Caco-2 (cell line): Measurements from ENCODE around the gene CS. TPM values are rescaled to one million over a fixed set of nuclear protein-coding genes. Genes with fewer than 3 reads are reported as not detected.
"Not testable (repeated sequence)": the region's sequence is repeated elsewhere in the genome, so short reads cannot be mapped to it uniquely, and the experiment has no call there.

ENCODE experiments used
- Bru-seq: library from RNA; stranded (reverse); fragments of 400-500 nt; gene quantifications from one replicate; lab custom pipeline; 2021; lab: Mats Ljungman, UMichigan
- BruChase-seq, 2 experiments: library from RNA; stranded (reverse); fragments of 400-500 nt; gene quantifications; one replicate each; lab custom pipeline; 2021; lab: Mats Ljungman, UMichigan
- BruUV-seq: library from RNA; stranded (reverse); fragments of 400-500 nt; replicated peaks from 2 replicates; lab custom pipeline; 2021; lab: Mats Ljungman, UMichigan
- CTCF ChIA-PET: fragments of 300-600 bp; sonication (Branson Sonifier 250); formaldehyde crosslinking; loops from one replicate; lab custom pipeline; 2022; ENCODE audit warnings: antibody characterized with exemption; lab: Charles Lee
- POLR2A ChIA-PET: fragments of 300-600 bp; sonication (Branson Sonifier 250); formaldehyde crosslinking; loops from one replicate; lab custom pipeline; 2022; ENCODE audit warnings: antibody characterized with exemption; lab: Charles Lee
- DNase-seq, 2 experiments: peaks; one replicate each; pipeline versions ENCODE4 v3.0.0 to v3.0.0-alpha.2; 2020 to 2022
- H3K27me3 ChIP-seq: replicated peaks from 2 replicates; pipeline ENCODE4 v1.6.0; 2011; ENCODE audit warnings: low read length; ENCODE audit not compliant: control insufficient read depth, insufficient read depth
- H3K36me3 ChIP-seq: 2 replicates; pipeline ENCODE4 v1.5.1; 2011; ENCODE audit warnings: low read length; ENCODE audit not compliant: control insufficient read depth, insufficient read depth
- H3K4me1 ChIP-seq: fragments of 250-450 bp; sonication (Bioruptor Pico); 2 replicates; pipeline ENCODE4 v1.5.1; 2020; ENCODE audit warnings: mild to moderate bottlenecking
- H3K4me3 ChIP-seq: 2 replicates; pipeline ENCODE4 v1.5.1; 2011; ENCODE audit warnings: low read depth, mild to moderate bottlenecking, control low read depth, low read length
- H3K9me3 ChIP-seq: fragments of 250-450 bp; sonication (Bioruptor Pico); 2 replicates; pipeline ENCODE4 v1.5.1; 2020; ENCODE audit warnings: mild to moderate bottlenecking, moderate library complexity
- H3K27ac Mint-ChIP-seq: one replicate; pipeline ENCODE4 v1.8.0; 2022; ENCODE audit warnings: mixed read lengths; ENCODE audit not compliant: unreplicated experiment
- H3K27me3 Mint-ChIP-seq: one replicate; pipeline ENCODE4 v1.8.0; 2022; ENCODE audit warnings: mixed read lengths; ENCODE audit not compliant: insufficient read depth, unreplicated experiment
- H3K36me3 Mint-ChIP-seq: one replicate; pipeline ENCODE4 v1.8.0; 2022; ENCODE audit warnings: mild to moderate bottlenecking, mixed read lengths; ENCODE audit not compliant: insufficient read depth, unreplicated experiment
- H3K4me1 Mint-ChIP-seq: one replicate; pipeline ENCODE4 v1.8.0; 2022; ENCODE audit warnings: low read depth, mixed read lengths; ENCODE audit not compliant: unreplicated experiment
- H3K4me3 Mint-ChIP-seq: one replicate; pipeline ENCODE4 v1.8.0; 2022; ENCODE audit warnings: mild to moderate bottlenecking, moderate library complexity, mixed read lengths; ENCODE audit not compliant: unreplicated experiment
- H3K9me3 Mint-ChIP-seq: one replicate; pipeline ENCODE4 v1.8.0; 2022; ENCODE audit warnings: mixed read lengths; ENCODE audit not compliant: unreplicated experiment
- intact Hi-C: fragments of 100-400 bp; cut with micrococcal nuclease; formaldehyde crosslinking; loops from one replicate; pipeline ENCODE4 v1.10.0; 2022; ENCODE audit not compliant: unreplicated experiment
- long read RNA-seq: library from polyadenylated mRNA; stranded (forward); transcript quantifications from one replicate; pipeline ENCODE4 v2.0.0, GENCODE V29; 2022
- total RNA-seq: library from RNA; stranded (reverse); gene quantifications from 2 replicates; pipeline ENCODE4 v1.2.3, GENCODE V29; 2022
- TF ChIP-seq, protein P1 (sequence below), 2 experiments: fragments of 200-600 bp in 1 of 2; IDR thresholded peaks; 1 replicate in 1 of 2; 2 replicates in 1 of 2; pipeline versions ENCODE4 v1.5.1 to v1.8.0; 2011 to 2022; ENCODE audit warnings: antibody characterized with exemption in 1 of 2, control low read depth in 1 of 2, inconsistent platforms in 1 of 2, low read depth in 1 of 2, low read length in 1 of 2, mild to moderate bottlenecking in 1 of 2, moderate library complexity in 1 of 2; ENCODE audit not compliant: insufficient read depth in 1 of 2, severe bottlenecking in 1 of 2, unreplicated experiment in 1 of 2

Gene CS
- total RNA-seq (241 and 263 TPM in 2 replicates), Bru-seq, nascent RNA (percentile 81 among the genes with signal in this experiment), BruChase-seq, experiment 1, labeled RNA remaining after a 2-hour chase (percentile 95 among the genes with signal in this experiment), BruChase-seq, experiment 2, labeled RNA remaining after a 6-hour chase (percentile 98 among the genes with signal in this experiment)
- long read RNA-seq, transcript CS-201 (11 exons, 2,975 nt) = major isoform, 93 of 187 reads
- long read RNA-seq, partial matches to known transcripts = 61 of 187 reads
- long read RNA-seq, other reads (novel, unspliced or antisense) = 32 of 187 reads

DNA sequence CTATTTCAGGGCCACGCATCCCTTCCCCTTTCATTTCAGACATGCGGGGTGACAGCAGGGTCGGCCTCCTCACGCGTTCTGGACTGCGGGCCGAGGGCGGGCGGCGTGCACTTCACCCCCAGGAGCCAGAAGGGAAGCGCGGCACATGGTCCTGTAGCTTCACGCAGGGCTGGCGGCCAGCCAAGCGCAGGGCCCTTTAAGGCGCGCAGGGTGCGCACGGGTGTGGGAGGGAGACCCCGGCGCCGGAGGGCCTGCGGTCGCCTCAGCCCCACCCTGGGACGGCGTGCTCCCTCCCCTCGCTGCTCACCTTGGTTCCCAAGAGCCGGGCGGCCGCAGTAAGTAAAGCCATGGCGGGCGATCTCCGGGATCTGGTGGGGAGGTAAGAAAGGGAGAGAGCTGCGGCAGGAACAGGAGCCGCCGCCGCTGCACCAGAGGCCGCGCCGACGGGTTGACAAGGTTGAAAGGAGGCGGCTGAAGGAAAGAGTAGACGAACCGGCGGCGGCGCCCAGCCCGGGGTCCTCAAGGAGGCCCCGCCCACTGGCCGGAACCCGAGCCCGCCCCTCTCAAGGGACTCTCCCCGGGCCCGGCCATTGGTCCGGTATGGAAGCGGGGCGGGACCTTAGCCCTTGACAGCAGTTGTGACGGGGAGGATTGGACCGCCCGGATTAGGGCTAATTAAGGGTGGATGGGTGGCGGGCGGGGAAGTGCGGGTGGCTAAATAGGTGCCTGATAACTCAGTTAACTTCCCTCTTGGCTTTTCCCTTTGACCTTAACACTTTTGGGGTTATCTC lies at the start of gene CS:
TSS of gene CS (minus strand) at position 478 of the 791 bp plus-strand sequence. CDS start at position 349, 129 bp downstream.
- Histone ChIP-seq H3K36me3 (no peaks in the 10 kb centered on the region), H3K27me3 (no peaks in the 10 kb centered on the region), H3K4me3 (peak within 1 kb of the TSS; percentile 63), H3K4me1 (peaks cover 10% of the 10 kb centered on the region), H3K9me3 (no peaks in the 10 kb centered on the region)
- POLR2A ChIA-PET = interaction anchor here (0.5 to 2.0 kb wide), 6 partner anchors 16 to 175 kb away, joined by 3 to 7 read pairs (median 4); partner anchors contain the start of genes CNPY2, STAT2 and TIMELESS
- TF ChIP-seq, protein P1, sequence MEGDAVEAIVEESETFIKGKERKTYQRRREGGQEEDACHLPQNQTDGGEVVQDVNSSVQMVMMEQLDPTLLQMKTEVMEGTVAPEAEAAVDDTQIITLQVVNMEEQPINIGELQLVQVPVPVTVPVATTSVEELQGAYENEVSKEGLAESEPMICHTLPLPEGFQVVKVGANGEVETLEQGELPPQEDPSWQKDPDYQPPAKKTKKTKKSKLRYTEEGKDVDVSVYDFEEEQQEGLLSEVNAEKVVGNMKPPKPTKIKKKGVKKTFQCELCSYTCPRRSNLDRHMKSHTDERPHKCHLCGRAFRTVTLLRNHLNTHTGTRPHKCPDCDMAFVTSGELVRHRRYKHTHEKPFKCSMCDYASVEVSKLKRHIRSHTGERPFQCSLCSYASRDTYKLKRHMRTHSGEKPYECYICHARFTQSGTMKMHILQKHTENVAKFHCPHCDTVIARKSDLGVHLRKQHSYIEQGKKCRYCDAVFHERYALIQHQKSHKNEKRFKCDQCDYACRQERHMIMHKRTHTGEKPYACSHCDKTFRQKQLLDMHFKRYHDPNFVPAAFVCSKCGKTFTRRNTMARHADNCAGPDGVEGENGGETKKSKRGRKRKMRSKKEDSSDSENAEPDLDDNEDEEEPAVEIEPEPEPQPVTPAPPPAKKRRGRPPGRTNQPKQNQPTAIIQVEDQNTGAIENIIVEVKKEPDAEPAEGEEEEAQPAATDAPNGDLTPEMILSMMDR (IDR thresholded peaks at IDR 0.05; ENCODE audit: insufficient read depth in 1 of 2, low read depth in 1 of 2, low read length in 1 of 2, severe bottlenecking in 1 of 2, unreplicated experiment in 1 of 2) = no peak
- peaks cover 59% of the 10 kb centered on the region for H3K36me3 Mint-ChIP-seq
- peak; percentile 99 for DNase-seq
- H3K9me3 Mint-ChIP-seq = no peaks in the 10 kb centered on the region
- peaks cover 17% of the 10 kb centered on the region for H3K4me1 Mint-ChIP-seq
- H3K27ac Mint-ChIP-seq = peak within 1 kb of the TSS; percentile 95
- H3K27me3 Mint-ChIP-seq = no peaks in the 10 kb centered on the region
- H3K4me3 Mint-ChIP-seq = peak within 1 kb of the TSS; percentile 94
- BruUV-seq = no TSS peak
- CTCF ChIA-PET = interaction anchor here (0.6 to 1.0 kb wide), 4 partner anchors 78 to 182 kb away, joined by 4 to 8 read pairs (median 4); partner anchors contain the start of genes RNF41 and ZC3H10
- intact Hi-C loops = loop anchor here (1.0 to 2.0 kb wide), 5 partner anchors 9 to 109 kb away; partner anchors contain the start of genes COQ10A and SLC39A5

DNA sequence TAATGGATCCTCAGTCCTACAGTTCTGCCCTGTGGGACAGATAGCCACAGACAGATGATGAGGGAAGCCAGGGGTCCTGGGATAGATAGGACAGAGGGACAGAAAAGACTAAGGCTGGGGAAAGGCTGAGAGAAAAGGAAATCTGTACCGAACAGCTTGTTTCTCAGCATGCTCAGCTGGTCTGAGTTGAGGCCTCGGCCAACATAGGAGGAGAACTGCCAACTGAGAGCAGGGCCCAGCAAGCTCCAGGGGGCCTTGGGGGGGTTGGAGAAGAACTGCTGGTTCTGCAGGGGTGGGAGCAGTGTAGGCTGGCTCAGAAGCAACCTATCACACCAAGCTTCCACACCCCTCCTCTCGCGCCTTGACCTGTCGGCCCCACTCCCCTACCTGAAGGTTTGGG lies 48.6 kb upstream of the CS start:
- peaks cover 39% of the 10 kb centered on the region for H3K36me3 Mint-ChIP-seq
- Histone ChIP-seq H3K27me3 (no peaks in the 10 kb centered on the region), H3K4me1 (no peaks in the 10 kb centered on the region), H3K36me3 (peaks cover 7% of the 10 kb centered on the region), H3K9me3 (no peaks in the 10 kb centered on the region), H3K4me3 (no peak overlapping the region)
- intact Hi-C loops = no loop called here
- H3K27me3 Mint-ChIP-seq = no peaks in the 10 kb centered on the region
- no peak overlapping the region for H3K27ac Mint-ChIP-seq
- ChIA-PET POLR2A (no interaction called here), CTCF (no interaction called here)
- DNase-seq = no peak
- H3K4me1 Mint-ChIP-seq = no peaks in the 10 kb centered on the region
- no peak overlapping the region for H3K4me3 Mint-ChIP-seq
- TF ChIP-seq, protein P1 (IDR thresholded peaks at IDR 0.05; ENCODE audit: insufficient read depth in 1 of 2, low read depth in 1 of 2, low read length in 1 of 2, severe bottlenecking in 1 of 2, unreplicated experiment in 1 of 2) = no peak
- no TSS peak for BruUV-seq
- H3K9me3 Mint-ChIP-seq = no peaks in the 10 kb centered on the region

DNA sequence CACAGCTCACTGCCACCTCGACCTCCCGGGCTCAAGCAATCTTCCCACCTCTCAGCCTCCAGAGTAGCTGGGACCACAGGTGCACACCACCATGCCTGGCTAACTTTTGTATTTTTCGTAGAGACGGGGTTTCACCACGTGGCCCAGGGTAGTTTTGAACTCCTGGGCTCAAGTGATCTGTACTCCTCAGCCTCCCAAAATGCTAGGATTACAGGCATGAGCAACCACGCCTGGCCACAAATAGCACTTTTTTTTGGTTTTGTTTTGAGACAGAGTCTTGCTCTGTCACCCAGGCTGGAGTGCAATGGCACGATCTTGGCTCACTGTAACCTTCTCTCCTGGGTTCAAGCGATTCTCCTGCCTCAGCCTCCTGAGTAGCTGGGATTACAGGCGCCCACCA lies 47.1 kb upstream of the CS start:
- H3K4me1 ChIP-seq, DNase-seq, intact Hi-C loops, H3K9me3 ChIP-seq, H3K4me3 ChIP-seq, H3K4me1 Mint-ChIP-seq, H3K4me3 Mint-ChIP-seq, H3K9me3 Mint-ChIP-seq, H3K27me3 ChIP-seq, H3K27ac Mint-ChIP-seq, H3K27me3 Mint-ChIP-seq, BruUV-seq: not testable (repeated sequence)
- CTCF ChIA-PET = interaction anchor here (0.7 kb wide), 1 partner anchor 81 kb away, joined by 6 read pairs; no protein-coding TSS in a partner anchor
- H3K36me3 Mint-ChIP-seq = peaks cover 39% of the 10 kb centered on the region
- H3K36me3 ChIP-seq = peaks cover 10% of the 10 kb centered on the region
- POLR2A ChIA-PET = interaction anchor here (0.6 to 1.9 kb wide), 2 partner anchors 13 to 198 kb away, joined by 6 to 9 read pairs; partner anchors contain the start of gene STAT2
